ENCODE results near the gene ZSWIM4. TPM values are rescaled to one million over a fixed set of nuclear protein-coding genes. Genes with fewer than 3 reads are reported as not detected.
A peak's percentile ranks its signal among the peaks of the same experiment; 100 is the strongest.

The ZSWIM4 gene
- total and polyA plus RNA-seq, 2 of the 13 experiments (the other 11 are each of a cell fraction or from before 2014, with no cell fraction given): 0.33 to 0.86 TPM

DNA sequence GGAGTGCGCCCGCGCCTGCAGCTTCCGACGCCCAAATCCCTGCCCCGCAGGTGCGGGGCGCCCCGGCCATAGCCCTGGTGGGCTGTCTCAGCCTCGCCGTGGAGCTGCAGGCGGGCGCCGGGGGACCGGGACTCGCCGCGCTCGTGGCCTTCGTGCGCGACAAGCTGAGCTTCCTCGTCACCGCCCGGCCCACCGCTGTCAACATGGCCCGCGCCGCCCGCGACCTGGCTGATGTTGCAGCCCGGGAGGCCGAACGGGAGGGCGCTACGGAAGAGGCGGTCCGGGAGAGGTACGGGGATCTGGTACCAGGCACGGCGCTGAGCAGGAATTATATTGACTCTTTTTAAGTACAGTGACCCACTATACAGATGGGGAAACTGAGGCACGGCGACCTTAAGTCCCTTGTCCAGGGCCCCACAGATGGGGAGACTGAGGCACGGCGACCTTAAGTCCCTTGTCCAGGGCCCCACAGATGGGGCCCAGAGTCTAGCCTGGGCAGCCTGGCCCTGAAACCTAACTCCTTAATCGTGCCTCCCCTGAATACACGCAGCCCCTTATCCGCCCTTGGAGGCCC lies 30.3 kb upstream of the ZSWIM4 start (continued):
- TF ChIP-seq ZNF558 (CRISPR knock-in tag; IDR thresholded peaks at IDR 0.05; ENCODE audit: borderline replicate concordance) (no peak), SP140L (CRISPR knock-in tag; IDR thresholded peaks at IDR 0.05; ENCODE audit: borderline replicate concordance) (no peak), PCBP2 (optimal IDR thresholded peaks at IDR 0.05; ENCODE audit: low read depth, low read length, poor library complexity, severe bottlenecking) (no peak)

DNA sequence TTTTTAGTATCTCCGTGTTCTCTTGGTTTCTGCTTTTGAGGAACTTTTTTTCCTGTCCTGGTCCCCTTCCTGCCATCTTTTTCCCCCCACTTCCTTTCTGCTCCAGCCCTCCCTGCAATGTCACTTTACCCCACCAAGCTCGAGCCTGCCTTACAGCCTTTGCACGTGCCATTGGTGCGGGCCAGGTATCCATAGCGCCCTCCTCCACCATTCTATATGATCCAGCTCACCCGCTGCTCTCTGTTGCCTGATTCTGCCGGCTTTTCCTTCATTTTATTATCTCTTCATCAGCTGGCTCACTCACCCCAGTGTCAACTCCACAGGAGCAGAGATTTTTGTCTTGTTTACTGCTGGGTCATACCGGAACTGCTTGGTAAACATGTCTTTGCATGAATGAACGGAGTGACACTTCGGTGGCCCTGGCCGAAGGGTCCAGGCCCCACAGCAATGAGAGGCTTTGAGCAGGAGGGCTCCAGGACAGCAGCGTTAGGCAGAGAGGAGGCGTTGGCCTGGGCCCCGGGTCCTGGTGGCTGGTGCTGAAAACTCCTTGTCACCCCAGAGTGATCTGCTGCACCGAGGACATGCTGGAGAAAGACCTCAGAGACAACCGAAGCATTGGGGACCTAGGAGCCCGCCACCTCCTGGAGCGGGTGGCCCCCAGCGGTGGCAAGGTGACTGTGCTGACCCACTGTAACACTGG lies 29.7 kb upstream of the ZSWIM4 start:
- CTCF ChIA-PET (ENCODE audit: low intra/inter-chr PET ratio, low total read pairs): no interaction called here
- peaks cover 7% of the 10 kb centered on the region for H3K79me2 ChIP-seq (ENCODE audit: insufficient read depth, low read length)
- H3K9ac ChIP-seq (ENCODE audit: insufficient read depth, low read depth, low read length): peak overlapping the region; percentile 73
- H3K4me1 ChIP-seq (ENCODE audit: insufficient read depth, low read length): peaks cover 32% of the 10 kb centered on the region
- H3K27ac ChIP-seq (ENCODE audit: extremely low read length, insufficient read depth, low read length): peak overlapping the region; percentile 56
- H3K4me2 ChIP-seq (ENCODE audit: low read depth, low read length): peak overlapping the region; percentile 94
- in situ Hi-C loops (cut with HindIII; ENCODE audit: extremely low pct_ligation_motif_present, low pct_unique_long_range_greater_than_20kb) (loop anchor here (25.0 kb wide), 1 partner anchor 297 kb away; the partner anchor contains the start of genes MISP3 and PALM3), intact Hi-C loops (cut with micrococcal nuclease; ENCODE audit: unreplicated experiment) (no loop called here)
- H3K9me3 ChIP-seq (ENCODE audit: low read length): no peaks in the 10 kb centered on the region
- H3K36me3 ChIP-seq (replicated peaks in 1 of 2; ENCODE audit: control insufficient read depth in 1 of 2, insufficient read depth in 2 of 2, low read length in 2 of 2): peaks cover 2 to 9% of the 10 kb centered on the region in 2 experiments; a peak in 2 of 5 replicates
- DNase-seq (ENCODE audit: low spot score) (peak; percentile 47), FAIRE-seq (peak; percentile 34), ATAC-seq (peak; percentile 67)
- WGBS (ENCODE audit: low lambda C conversion rate): 22% methylated on average over 16 of the region's 19 CpGs
- POLR2A ChIA-PET: interaction anchor here (1.4 to 2.1 kb wide), 3 partner anchors 9 to 86 kb away, joined by 4 to 21 read pairs (median 19); partner anchors contain the start of gene C19orf53
- no peaks in the 10 kb centered on the region for H3K27me3 ChIP-seq (ENCODE audit: control insufficient read depth in 1 of 2, insufficient read depth in 2 of 2, low read length in 2 of 2)
- H2AFZ ChIP-seq (ENCODE audit: low read length): no peak overlapping the region
- peak overlapping the region; percentile 59 to 87 (median 75) for H3K4me3 ChIP-seq (replicated peaks in 1 of 3; ENCODE audit: insufficient read depth in 1 of 3, low read depth in 2 of 3, low read length in 3 of 3)
- no TSS peak for BruUV-seq (replicated peaks)
- H4K20me1 ChIP-seq (ENCODE audit: insufficient read depth, low read length): no peaks in the 10 kb centered on the region
- TF ChIP-seq GABPB1 (CRISPR knock-in tag; IDR thresholded peaks at IDR 0.05): no peak; the same call in 1 of the 2 replicates
- no peak for TF ChIP-seq ZNF614 (CRISPR knock-in tag; IDR thresholded peaks at IDR 0.05; ENCODE audit: borderline replicate concordance)
- TF ChIP-seq TBP (CRISPR knock-in tag; IDR thresholded peaks at IDR 0.05): no peak
- no peak for TF ChIP-seq SETDB1 (CRISPR knock-in tag; IDR thresholded peaks at IDR 0.05; ENCODE audit: borderline replicate concordance)
- TF ChIP-seq PHF20 (CRISPR knock-in tag; IDR thresholded peaks at IDR 0.05): no peak
- no peak for TF ChIP-seq ZNF562 (CRISPR knock-in tag; IDR thresholded peaks at IDR 0.05; ENCODE audit: borderline replicate concordance)
- TF ChIP-seq CBFB (CRISPR knock-in tag; IDR thresholded peaks at IDR 0.05): no peak
- no peak for TF ChIP-seq ETV6 (CRISPR knock-in tag; conservative IDR thresholded peaks at IDR 0.05)
- no peak for TF ChIP-seq ZNF441 (CRISPR knock-in tag; IDR thresholded peaks at IDR 0.05; ENCODE audit: borderline replicate concordance)
- TF ChIP-seq ZNF670 (CRISPR knock-in tag; IDR thresholded peaks at IDR 0.05; ENCODE audit: borderline replicate concordance): no peak
- TF ChIP-seq, protein P1, sequence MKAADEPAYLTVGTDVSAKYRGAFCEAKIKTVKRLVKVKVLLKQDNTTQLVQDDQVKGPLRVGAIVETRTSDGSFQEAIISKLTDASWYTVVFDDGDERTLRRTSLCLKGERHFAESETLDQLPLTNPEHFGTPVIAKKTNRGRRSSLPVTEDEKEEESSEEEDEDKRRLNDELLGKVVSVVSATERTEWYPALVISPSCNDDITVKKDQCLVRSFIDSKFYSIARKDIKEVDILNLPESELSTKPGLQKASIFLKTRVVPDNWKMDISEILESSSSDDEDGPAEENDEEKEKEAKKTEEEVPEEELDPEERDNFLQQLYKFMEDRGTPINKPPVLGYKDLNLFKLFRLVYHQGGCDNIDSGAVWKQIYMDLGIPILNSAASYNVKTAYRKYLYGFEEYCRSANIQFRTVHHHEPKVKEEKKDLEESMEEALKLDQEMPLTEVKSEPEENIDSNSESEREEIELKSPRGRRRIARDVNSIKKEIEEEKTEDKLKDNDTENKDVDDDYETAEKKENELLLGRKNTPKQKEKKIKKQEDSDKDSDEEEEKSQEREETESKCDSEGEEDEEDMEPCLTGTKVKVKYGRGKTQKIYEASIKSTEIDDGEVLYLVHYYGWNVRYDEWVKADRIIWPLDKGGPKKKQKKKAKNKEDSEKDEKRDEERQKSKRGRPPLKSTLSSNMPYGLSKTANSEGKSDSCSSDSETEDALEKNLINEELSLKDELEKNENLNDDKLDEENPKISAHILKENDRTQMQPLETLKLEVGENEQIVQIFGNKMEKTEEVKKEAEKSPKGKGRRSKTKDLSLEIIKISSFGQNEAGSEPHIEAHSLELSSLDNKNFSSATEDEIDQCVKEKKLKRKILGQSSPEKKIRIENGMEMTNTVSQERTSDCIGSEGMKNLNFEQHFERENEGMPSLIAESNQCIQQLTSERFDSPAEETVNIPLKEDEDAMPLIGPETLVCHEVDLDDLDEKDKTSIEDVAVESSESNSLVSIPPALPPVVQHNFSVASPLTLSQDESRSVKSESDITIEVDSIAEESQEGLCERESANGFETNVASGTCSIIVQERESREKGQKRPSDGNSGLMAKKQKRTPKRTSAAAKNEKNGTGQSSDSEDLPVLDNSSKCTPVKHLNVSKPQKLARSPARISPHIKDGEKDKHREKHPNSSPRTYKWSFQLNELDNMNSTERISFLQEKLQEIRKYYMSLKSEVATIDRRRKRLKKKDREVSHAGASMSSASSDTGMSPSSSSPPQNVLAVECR (CRISPR knock-in tag; IDR thresholded peaks at IDR 0.05; ENCODE audit: borderline replicate concordance): peak; percentile 57; the same call in 1 of the 2 replicates
- TF ChIP-seq RARA (CRISPR knock-in tag; IDR thresholded peaks at IDR 0.05): peak; percentile 46; the same call in 1 of the 2 replicates
- TF ChIP-seq, protein P2, sequence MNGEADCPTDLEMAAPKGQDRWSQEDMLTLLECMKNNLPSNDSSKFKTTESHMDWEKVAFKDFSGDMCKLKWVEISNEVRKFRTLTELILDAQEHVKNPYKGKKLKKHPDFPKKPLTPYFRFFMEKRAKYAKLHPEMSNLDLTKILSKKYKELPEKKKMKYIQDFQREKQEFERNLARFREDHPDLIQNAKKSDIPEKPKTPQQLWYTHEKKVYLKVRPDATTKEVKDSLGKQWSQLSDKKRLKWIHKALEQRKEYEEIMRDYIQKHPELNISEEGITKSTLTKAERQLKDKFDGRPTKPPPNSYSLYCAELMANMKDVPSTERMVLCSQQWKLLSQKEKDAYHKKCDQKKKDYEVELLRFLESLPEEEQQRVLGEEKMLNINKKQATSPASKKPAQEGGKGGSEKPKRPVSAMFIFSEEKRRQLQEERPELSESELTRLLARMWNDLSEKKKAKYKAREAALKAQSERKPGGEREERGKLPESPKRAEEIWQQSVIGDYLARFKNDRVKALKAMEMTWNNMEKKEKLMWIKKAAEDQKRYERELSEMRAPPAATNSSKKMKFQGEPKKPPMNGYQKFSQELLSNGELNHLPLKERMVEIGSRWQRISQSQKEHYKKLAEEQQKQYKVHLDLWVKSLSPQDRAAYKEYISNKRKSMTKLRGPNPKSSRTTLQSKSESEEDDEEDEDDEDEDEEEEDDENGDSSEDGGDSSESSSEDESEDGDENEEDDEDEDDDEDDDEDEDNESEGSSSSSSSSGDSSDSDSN (CRISPR knock-in tag; IDR thresholded peaks at IDR 0.05): peak; percentile 59; the same call in 1 of the 2 replicates
